GM21528 (cell line): ENCODE measurements around the gene SPRY1.

Source experiments
- ATAC-seq: cut with Tn5 transposase; IDR thresholded peaks from one replicate; pipeline ENCODE4 v1.9.1; 2021; ENCODE audit warnings: mild to moderate bottlenecking, moderate library complexity; ENCODE audit not compliant: unreplicated experiment, low FRiP score

The SPRY1 gene

DNA sequence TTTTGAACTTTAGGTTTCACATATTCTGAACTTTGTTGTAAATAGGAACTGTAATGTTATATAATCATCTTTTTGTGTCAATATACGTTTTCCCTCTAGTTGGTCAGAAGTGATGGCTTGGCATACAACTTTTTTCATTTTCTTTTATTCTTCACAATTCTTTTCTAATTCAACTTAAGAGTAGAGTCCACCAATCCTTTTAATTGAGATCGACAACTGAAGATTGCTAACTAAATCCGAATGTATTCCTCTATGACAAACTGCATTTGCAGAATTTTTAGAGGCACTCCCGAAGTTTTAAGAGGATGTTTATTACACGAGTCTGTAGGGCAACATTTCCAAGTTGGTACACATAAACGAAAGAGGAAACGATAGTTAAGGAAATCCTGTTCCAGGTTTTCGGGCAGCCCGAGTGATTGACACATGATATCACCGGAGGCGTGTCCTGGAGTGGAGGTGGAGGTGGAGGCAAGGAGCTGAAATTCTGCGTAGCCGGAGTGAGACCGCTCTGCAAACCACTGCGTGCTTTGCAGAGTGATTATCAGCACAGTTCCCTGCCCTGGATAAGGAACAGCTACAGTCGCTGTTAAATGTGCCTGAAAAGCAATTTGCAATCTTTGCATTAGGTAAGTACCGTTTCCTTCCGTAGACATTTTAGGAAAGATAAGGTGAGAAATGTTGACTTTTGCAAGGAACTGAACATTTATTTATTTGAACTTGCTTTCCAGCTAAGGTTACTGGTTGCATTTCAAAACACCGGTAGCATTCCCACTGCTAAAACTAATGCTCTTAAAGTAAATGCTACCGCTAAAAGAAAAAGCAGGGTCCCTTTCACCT lies at the start of gene SPRY1:
SPRY1 (plus strand) TSS at position 489 of the 837 bp plus-strand sequence. CDS start 4,797 bp downstream, outside the sequence.
- ATAC-seq: peak; percentile 48

- no peak for ATAC-seq
These were observed 49.6 kb upstream of the SPRY1 start for GRCh38 chr4:123346951-123347350.

- no peak for ATAC-seq
These were observed 47.6 kb upstream of the SPRY1 start for GRCh38 chr4:123348946-123349345.

GRCh38 chr4:123349421-123350190 lies 47.0 kb upstream of the SPRY1 start:
- no peak for ATAC-seq

GRCh38 chr4:123350191-123350544 lies 46.4 kb upstream of the SPRY1 start:
- no peak for ATAC-seq

- no peak for ATAC-seq
These were observed 45.9 kb upstream of the SPRY1 start for GRCh38 chr4:123350726-123351125.

GRCh38 chr4:123351713-123352112 lies 44.9 kb upstream of the SPRY1 start:
- no peak for ATAC-seq

GRCh38 chr4:123352240-123352945 lies 44.2 kb upstream of the SPRY1 start:
- no peak for ATAC-seq

- ATAC-seq: no peak
These were observed 43.6 kb upstream of the SPRY1 start for GRCh38 chr4:123352966-123353365.

GRCh38 chr4:123353656-123354055 lies 42.9 kb upstream of the SPRY1 start:
- no peak for ATAC-seq

- no peak for ATAC-seq
These were observed 41.9 kb upstream of the SPRY1 start for GRCh38 chr4:123354701-123355100.

GRCh38 chr4:123356921-123357320 lies 39.7 kb upstream of the SPRY1 start:
- no peak for ATAC-seq

- no peak for ATAC-seq
These were observed 36.9 kb upstream of the SPRY1 start for GRCh38 chr4:123359449-123360315.

- ATAC-seq: no peak
These were observed 35.3 kb upstream of the SPRY1 start for GRCh38 chr4:123361195-123361861.

DNA sequence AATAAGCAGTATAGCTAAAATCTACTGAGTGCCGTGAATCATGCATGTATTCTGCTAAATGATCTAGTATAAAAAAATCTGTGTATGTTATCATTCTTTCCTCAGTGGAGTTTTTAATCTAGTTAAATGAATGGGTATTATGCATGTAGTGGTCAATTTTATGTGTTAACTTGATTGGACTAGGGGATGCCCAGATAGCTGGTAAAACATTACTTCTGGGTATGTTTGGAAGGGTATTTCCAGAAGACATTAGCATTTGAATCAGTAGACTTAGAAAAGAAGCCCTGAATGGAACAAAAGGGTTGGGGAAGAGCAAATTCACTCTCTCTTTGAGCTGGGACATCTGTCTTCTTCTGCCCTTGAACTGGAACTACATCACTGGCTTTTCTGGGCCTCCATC lies 34.5 kb upstream of the SPRY1 start:
- ATAC-seq: no peak

DNA sequence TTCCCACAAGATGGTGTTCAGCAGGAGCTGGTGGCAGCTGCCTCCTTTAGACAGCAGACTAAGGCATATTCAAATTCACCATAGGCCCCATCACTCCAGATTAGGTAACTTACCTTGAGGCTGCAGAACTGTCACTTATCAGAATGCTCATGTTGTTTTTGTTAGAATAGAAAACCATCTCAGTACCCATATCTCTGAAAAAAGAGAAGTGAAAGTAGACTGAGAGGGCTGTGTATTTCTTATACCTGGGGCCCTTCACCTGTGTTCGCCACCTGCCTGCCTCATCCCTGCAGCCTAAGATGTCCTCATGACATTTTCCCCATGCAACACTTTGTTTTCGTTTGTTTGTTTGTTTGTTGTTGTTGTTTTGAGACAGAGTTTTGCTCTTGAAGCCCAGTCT lies 32.9 kb upstream of the SPRY1 start:
- ATAC-seq: peak; percentile 94

- ATAC-seq: no peak
These were observed 31.7 kb upstream of the SPRY1 start for GRCh38 chr4:123364906-123365305.

DNA sequence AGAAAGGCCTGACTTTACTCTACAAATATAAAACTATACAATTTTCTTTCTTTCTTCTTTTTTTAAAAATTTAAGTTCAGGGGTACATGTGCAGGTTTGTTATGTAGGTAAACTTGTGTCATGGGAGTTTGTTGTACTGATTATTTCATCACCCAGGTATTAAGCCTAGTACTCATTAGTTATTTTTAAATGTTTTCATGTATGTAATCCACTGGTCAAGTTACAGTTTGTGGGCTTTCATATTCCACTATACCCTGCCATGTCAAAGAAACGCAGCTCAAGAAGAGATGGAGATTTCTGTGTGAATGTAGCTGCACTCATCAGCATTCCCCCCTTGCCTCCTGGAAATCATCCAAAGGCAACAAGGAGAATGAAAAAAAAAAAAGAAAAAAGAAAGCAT lies 31.2 kb upstream of the SPRY1 start:
- ATAC-seq: no peak

- no peak for ATAC-seq
These were observed 30.3 kb upstream of the SPRY1 start for GRCh38 chr4:123366144-123366748.
